Measurements from ENCODE around the gene REN. TPM values are rescaled to one million over a fixed set of nuclear protein-coding genes. Genes with fewer than 3 reads are reported as not detected.

Gene REN
- 0.81 TPM in 1 of 2 replicates, not detected in the other for total RNA-seq (2021)
- percentile 30 among the genes with signal in this experiment for Bru-seq, nascent RNA
- percentile 20 among the genes with signal in this experiment for BruChase-seq, experiment 1, labeled RNA remaining after a 2-hour chase
- BruChase-seq, experiment 2, labeled RNA remaining after a 6-hour chase = percentile 32 among the genes with signal in this experiment
- long read RNA-seq, partial matches to known transcripts = 1 of 5 reads
- long read RNA-seq, other reads (novel, unspliced or antisense) = 4 of 5 reads

- intact Hi-C loops (cut with micrococcal nuclease; ENCODE audit: unreplicated experiment) = no loop called here
- no peak within 1 kb of the TSS for H3K27ac ChIP-seq
- no peaks in the 10 kb centered on the region for H4K20me1 ChIP-seq (ENCODE audit: insufficient read depth)
- POLR2A ChIA-PET (ENCODE audit: unreplicated experiment) = no interaction called here
- peaks cover 10% of the 10 kb centered on the region; the same call in 1 of the 2 replicates for H3K36me3 ChIP-seq (ENCODE audit: low read depth)
- H3K4me1 ChIP-seq (replicated peaks; ENCODE audit: insufficient read depth) = peaks cover 28% of the 10 kb centered on the region
- no peak within 1 kb of the TSS for H3K4me3 ChIP-seq
- H3K9me3 ChIP-seq (ENCODE audit: insufficient read depth, low read depth) = peaks cover 24% of the 10 kb centered on the region
- BruUV-seq (replicated peaks) = no TSS peak
- no peak within 1 kb of the TSS for H3K4me2 ChIP-seq
- TF ChIP-seq CTCF (conservative IDR thresholded peaks at IDR 0.05) (no peak), EZH2 (IDR thresholded peaks at IDR 0.05; ENCODE audit: low read depth) (no peak)
- CTCF ChIA-PET = interaction anchor here (1.1 kb wide), 1 partner anchor 32 kb away, joined by 5 read pairs; no protein-coding TSS in a partner anchor
- peaks cover 19% of the 10 kb centered on the region for H3F3A ChIP-seq (ENCODE audit: insufficient read depth, low read depth)
- no peaks in the 10 kb centered on the region for H3K27me3 ChIP-seq (ENCODE audit: insufficient read depth, low read depth)
- no peak for DNase-seq
- H3K9me2 ChIP-seq (ENCODE audit: insufficient read depth) = no peaks in the 10 kb centered on the region
- no peaks in the 10 kb centered on the region for H3K79me2 ChIP-seq (ENCODE audit: low read depth)
- no peak within 1 kb of the TSS for H2AFZ ChIP-seq
Observed at GRCh38 chr1:204166219-204166618, at the start of gene REN. Gene REN (minus strand): TSS chr1:204166337. CDS start chr1:204166293, 44 bp downstream.

GRCh38 chr1:204213668-204214662, 47.8 kb upstream of the REN start, which contains the start of gene GOLT1A:
Gene GOLT1A (minus strand): TSS chr1:204213988. CDS start chr1:204213906, 82 bp downstream.
- ChIA-PET POLR2A (ENCODE audit: unreplicated experiment) (interaction anchor here (0.6 to 0.8 kb wide), 2 partner anchors 15 to 149 kb away, joined by 3 to 11 read pairs; no protein-coding TSS in a partner anchor), CTCF (interaction anchor here (0.5 to 2.1 kb wide), 15 partner anchors 9 to 353 kb away, joined by 3 to 13 read pairs (median 4); no protein-coding TSS in a partner anchor)
- peaks cover 21% of the 10 kb centered on the region for H3K79me2 ChIP-seq (ENCODE audit: low read depth)
- peak within 1 kb of the TSS; percentile 81 for H3K4me2 ChIP-seq
- H3K9me2 ChIP-seq (ENCODE audit: insufficient read depth) = no peaks in the 10 kb centered on the region
- no peak within 1 kb of the TSS for H3K27ac ChIP-seq
- H4K20me1 ChIP-seq (ENCODE audit: insufficient read depth) = no peaks in the 10 kb centered on the region
- peaks cover 31% of the 10 kb centered on the region; the same call in 1 of the 2 replicates for H3F3A ChIP-seq (ENCODE audit: insufficient read depth, low read depth)
- BruUV-seq (replicated peaks) = no TSS peak
- peak within 1 kb of the TSS; percentile 58 for H3K4me3 ChIP-seq
- H2AFZ ChIP-seq = peak within 1 kb of the TSS; percentile 68
- no peaks in the 10 kb centered on the region for H3K9me3 ChIP-seq (ENCODE audit: insufficient read depth, low read depth)
- peak; percentile 91 to 93 for DNase-seq
- intact Hi-C loops (cut with micrococcal nuclease; ENCODE audit: unreplicated experiment) = loop anchor here (1.0 to 5.0 kb wide), 7 partner anchors 11 to 593 kb away; partner anchors contain the start of gene SNRPE
- TF ChIP-seq CTCF (conservative IDR thresholded peaks at IDR 0.05) = peak; percentile 82
- no peak for TF ChIP-seq EZH2 (IDR thresholded peaks at IDR 0.05; ENCODE audit: low read depth)
- peaks cover 17% of the 10 kb centered on the region for H3K4me1 ChIP-seq (replicated peaks; ENCODE audit: insufficient read depth)
- H3K27me3 ChIP-seq (ENCODE audit: insufficient read depth, low read depth) = no peaks in the 10 kb centered on the region
- H3K36me3 ChIP-seq (ENCODE audit: low read depth) = no peaks in the 10 kb centered on the region

GRCh38 chr1:204212715-204213114, 46.6 kb upstream of the REN start:
- Histone ChIP-seq H3K79me2 (ENCODE audit: low read depth) (peaks cover 21% of the 10 kb centered on the region), H2AFZ (no peak overlapping the region), H3K9me2 (ENCODE audit: insufficient read depth) (no peaks in the 10 kb centered on the region), H3K36me3 (ENCODE audit: low read depth) (no peaks in the 10 kb centered on the region), H3K4me2 (peak overlapping the region; percentile 81), H3K9me3 (ENCODE audit: insufficient read depth, low read depth) (no peaks in the 10 kb centered on the region), H3F3A (ENCODE audit: insufficient read depth, low read depth) (peaks cover 22% of the 10 kb centered on the region; the same call in 1 of the 2 replicates), H3K27ac (no peak overlapping the region), H3K4me3 (peak overlapping the region; percentile 58; the same call in 1 of the 2 replicates), H3K4me1 (replicated peaks; ENCODE audit: insufficient read depth) (peaks cover 19% of the 10 kb centered on the region), H4K20me1 (ENCODE audit: insufficient read depth) (no peaks in the 10 kb centered on the region), H3K27me3 (ENCODE audit: insufficient read depth, low read depth) (no peaks in the 10 kb centered on the region)
- no TSS peak for BruUV-seq (replicated peaks)
- intact Hi-C loops (cut with micrococcal nuclease; ENCODE audit: unreplicated experiment) = loop anchor here (5.0 kb wide), 2 partner anchors 75 to 350 kb away; partner anchors contain the start of gene SNRPE
- no peak for DNase-seq
- ChIA-PET CTCF (no interaction called here), POLR2A (ENCODE audit: unreplicated experiment) (no interaction called here)
- no peak for TF ChIP-seq CTCF (conservative IDR thresholded peaks at IDR 0.05)
- no peak for TF ChIP-seq EZH2 (IDR thresholded peaks at IDR 0.05; ENCODE audit: low read depth)

Data from PC-9 (cell line).